Thoracic aorta (tissue), 2 donors: ENCODE results near the gene DLG4. TPM values are rescaled to one million over a fixed set of nuclear protein-coding genes. Genes with fewer than 3 reads are reported as not detected.
A peak's percentile ranks its signal among the peaks of the same experiment; 100 is the strongest.

ENCODE experiments used
- ATAC-seq: fragments of 150-250 bp; one replicate; pipeline ENCODE4 v1.8.0; 2017; ENCODE audit warnings: low read depth; ENCODE audit not compliant: insufficient number of reproducible peaks, low FRiP score
- DNase-seq: peaks from one replicate; pipeline ENCODE4 v3.0.0-alpha.2; 2020; ENCODE audit warnings: low spot score
- H3K27ac ChIP-seq, 2 donors: fragments of 200-600 bp; sonication (generic); 1 replicate in 1 of 2; 2 replicates in 1 of 2; pipeline ENCODE4 v1.5.1; 2016; ENCODE audit warnings: mild to moderate bottlenecking in 2 of 2, moderate library complexity in 2 of 2
- H3K27me3 ChIP-seq: fragments of 200-600 bp; sonication (generic); replicated peaks from 2 replicates; pipeline ENCODE4 v1.6.0; 2016; ENCODE audit warnings: mild to moderate bottlenecking; ENCODE audit not compliant: insufficient read depth
- H3K36me3 ChIP-seq: fragments of 200-600 bp; sonication (generic); one replicate; pipeline ENCODE4 v1.5.1; 2016
- H3K4me1 ChIP-seq, 2 donors: fragments of 200-600 bp; sonication (generic); 1 replicate in 1 of 2; 2 replicates in 1 of 2; pipeline versions ENCODE4 v1.5.1 to v1.6.0; 2016; ENCODE audit warnings: low read depth in 2 of 2, mild to moderate bottlenecking in 1 of 2; ENCODE audit not compliant: control insufficient read depth in 1 of 2
- H3K4me3 ChIP-seq: fragments of 200-600 bp; sonication (generic); 2 replicates; pipeline ENCODE4 v1.5.1; 2016; ENCODE audit warnings: mild to moderate bottlenecking
- H3K9me3 ChIP-seq: fragments of 200-600 bp; sonication (generic); 2 replicates; pipeline ENCODE4 v1.5.1; 2016
- CTCF ChIP-seq: fragments of 200-600 bp; sonication (generic); IDR thresholded peaks from one replicate; pipeline ENCODE4 v1.5.1; 2019; ENCODE audit warnings: antibody characterized with exemption
- total RNA-seq, 2 donors: library from RNA; depleted of rRNA; stranded (reverse); fragments of >200 nt; gene quantifications; one replicate each; pipeline versions ENCODE4 v1.1.0 to v1.2.3, GENCODE V29; 2016

Gene DLG4
- total RNA-seq, 2 donors from 2014 or later = 14.0 to 14.8 TPM

GRCh38 chr17:7219229-7219811 is 316 bp downstream of the DLG4 start:
- TF ChIP-seq CTCF = no peak
- peak overlapping the region; percentile 83 for H3K4me3 ChIP-seq
- H3K9me3 ChIP-seq = no peaks in the 10 kb centered on the region
- ATAC-seq (no peak), DNase-seq (no peak)
- peak overlapping the region; percentile 89 to 90 for H3K27ac ChIP-seq
- no peaks in the 10 kb centered on the region for H3K27me3 ChIP-seq
- peaks cover 9% of the 10 kb centered on the region for H3K36me3 ChIP-seq
- peaks cover 29 to 54% of the 10 kb centered on the region in 2 donors for H3K4me1 ChIP-seq

GRCh38 chr17:7218758-7219157 is 878 bp downstream of the DLG4 start:
- Histone ChIP-seq H3K27me3 (no peaks in the 10 kb centered on the region), H3K4me1 (peaks cover 31 to 59% of the 10 kb centered on the region in 2 donors), H3K27ac (peak overlapping the region; percentile 89 to 90), H3K9me3 (no peaks in the 10 kb centered on the region), H3K4me3 (no peak overlapping the region), H3K36me3 (peaks cover 9% of the 10 kb centered on the region)
- DNase-seq = no peak
- TF ChIP-seq CTCF = no peak
- ATAC-seq = no peak

DNA sequence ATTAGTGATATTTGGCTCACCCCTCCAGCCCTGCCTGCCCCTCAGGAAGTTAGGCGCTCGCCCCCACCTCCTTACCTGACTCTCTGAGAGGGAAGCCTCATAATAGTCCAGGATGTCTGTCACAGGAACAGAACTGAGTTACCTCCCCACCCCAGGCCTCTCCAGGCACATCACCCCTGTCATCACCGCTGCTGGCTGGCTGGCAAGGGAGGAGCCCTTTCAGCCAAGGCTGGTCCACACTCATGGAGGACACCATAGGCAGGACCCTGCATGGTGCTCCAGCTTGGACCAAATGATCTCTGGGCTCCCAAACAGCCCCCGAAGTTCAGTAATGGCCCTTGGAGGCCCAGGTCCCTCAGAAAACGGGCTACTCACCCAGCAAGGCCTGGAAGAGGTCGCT is 1.5 kb downstream of the DLG4 start:
- no peak for TF ChIP-seq CTCF

GRCh38 chr17:7217113-7217987 is 2.3 kb downstream of the DLG4 start:
- Histone ChIP-seq H3K9me3 (no peaks in the 10 kb centered on the region), H3K27ac (peak overlapping the region; percentile 65 to 89), H3K4me1 (peaks cover 32 to 61% of the 10 kb centered on the region in 2 donors), H3K27me3 (no peaks in the 10 kb centered on the region), H3K4me3 (peak overlapping the region; percentile 77), H3K36me3 (no peaks in the 10 kb centered on the region)
- DNase-seq (no peak), ATAC-seq (no peak)
- no peak for TF ChIP-seq CTCF

More for the DNA sequence above, 1.5 kb downstream of the DLG4 start:
- H3K4me3 ChIP-seq = peak overlapping the region; percentile 77
- H3K36me3 ChIP-seq = peaks cover 3% of the 10 kb centered on the region
- H3K4me1 ChIP-seq = peaks cover 32 to 61% of the 10 kb centered on the region in 2 donors
- ATAC-seq (no peak), DNase-seq (no peak)
- H3K27ac ChIP-seq = peak overlapping the region; percentile 45 to 89
- no peaks in the 10 kb centered on the region for H3K27me3 ChIP-seq
- H3K9me3 ChIP-seq = no peaks in the 10 kb centered on the region
